WI38 (cell line): Measurements from ENCODE around the gene SYT13.

ENCODE experiments used
- H3K4me3 ChIP-seq: 2 replicates; pipeline ENCODE4 v1.5.1; 2011; ENCODE audit warnings: low read depth, mild to moderate bottlenecking, control low read depth, low read length
- CTCF ChIP-seq: IDR thresholded peaks from 2 replicates; pipeline ENCODE4 v1.5.1; 2012; ENCODE audit warnings: low read depth, mild to moderate bottlenecking, control low read depth, low read length

The SYT13 gene

GRCh38 chr11:45321031-45321595 lies 35.0 kb upstream of the SYT13 start:
- TF ChIP-seq CTCF = no peak
- H3K4me3 ChIP-seq = no peak overlapping the region

- no peak for TF ChIP-seq CTCF
Measured at GRCh38 chr11:45320371-45320770, 34.2 kb upstream of the SYT13 start.

GRCh38 chr11:45319077-45319476 lies 32.9 kb upstream of the SYT13 start:
- no peak for TF ChIP-seq CTCF
- no peak overlapping the region for H3K4me3 ChIP-seq

More at GRCh38 chr11:45320371-45320770, 34.2 kb upstream of the SYT13 start:
- no peak overlapping the region for H3K4me3 ChIP-seq

GRCh38 chr11:45318516-45318915 lies 32.4 kb upstream of the SYT13 start:
- TF ChIP-seq CTCF = no peak
- no peak overlapping the region for H3K4me3 ChIP-seq

- no peak for TF ChIP-seq CTCF
- H3K4me3 ChIP-seq = no peak overlapping the region
Measured at GRCh38 chr11:45316258-45316657, 30.1 kb upstream of the SYT13 start.

- H3K4me3 ChIP-seq = no peak overlapping the region
- no peak for TF ChIP-seq CTCF
Measured at GRCh38 chr11:45314900-45315299, 28.8 kb upstream of the SYT13 start.

- TF ChIP-seq CTCF = no peak
- no peak overlapping the region for H3K4me3 ChIP-seq
Measured at GRCh38 chr11:45313171-45313865, 27.2 kb upstream of the SYT13 start.
